ENCODE data around the gene WNT7A.

- TF ChIP-seq, protein P1, sequence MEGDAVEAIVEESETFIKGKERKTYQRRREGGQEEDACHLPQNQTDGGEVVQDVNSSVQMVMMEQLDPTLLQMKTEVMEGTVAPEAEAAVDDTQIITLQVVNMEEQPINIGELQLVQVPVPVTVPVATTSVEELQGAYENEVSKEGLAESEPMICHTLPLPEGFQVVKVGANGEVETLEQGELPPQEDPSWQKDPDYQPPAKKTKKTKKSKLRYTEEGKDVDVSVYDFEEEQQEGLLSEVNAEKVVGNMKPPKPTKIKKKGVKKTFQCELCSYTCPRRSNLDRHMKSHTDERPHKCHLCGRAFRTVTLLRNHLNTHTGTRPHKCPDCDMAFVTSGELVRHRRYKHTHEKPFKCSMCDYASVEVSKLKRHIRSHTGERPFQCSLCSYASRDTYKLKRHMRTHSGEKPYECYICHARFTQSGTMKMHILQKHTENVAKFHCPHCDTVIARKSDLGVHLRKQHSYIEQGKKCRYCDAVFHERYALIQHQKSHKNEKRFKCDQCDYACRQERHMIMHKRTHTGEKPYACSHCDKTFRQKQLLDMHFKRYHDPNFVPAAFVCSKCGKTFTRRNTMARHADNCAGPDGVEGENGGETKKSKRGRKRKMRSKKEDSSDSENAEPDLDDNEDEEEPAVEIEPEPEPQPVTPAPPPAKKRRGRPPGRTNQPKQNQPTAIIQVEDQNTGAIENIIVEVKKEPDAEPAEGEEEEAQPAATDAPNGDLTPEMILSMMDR (IDR thresholded peaks at IDR 0.05): no peak
- TF ChIP-seq POLR2A (IDR thresholded peaks at IDR 0.05): no peak
These were observed 39.4 kb downstream of the WNT7A start for GRCh38 chr3:13840456-13840855.
